GM12872 (cell line): ENCODE measurements around the gene COL5A1.

ENCODE experiments used
- TF ChIP-seq, protein P1 (sequence below): IDR thresholded peaks from 3 replicates; pipeline ENCODE4 v1.5.1; 2011; ENCODE audit warnings: low read depth, mild to moderate bottlenecking, low read length, moderate library complexity; ENCODE audit not compliant: insufficient read depth

Gene COL5A1

DNA sequence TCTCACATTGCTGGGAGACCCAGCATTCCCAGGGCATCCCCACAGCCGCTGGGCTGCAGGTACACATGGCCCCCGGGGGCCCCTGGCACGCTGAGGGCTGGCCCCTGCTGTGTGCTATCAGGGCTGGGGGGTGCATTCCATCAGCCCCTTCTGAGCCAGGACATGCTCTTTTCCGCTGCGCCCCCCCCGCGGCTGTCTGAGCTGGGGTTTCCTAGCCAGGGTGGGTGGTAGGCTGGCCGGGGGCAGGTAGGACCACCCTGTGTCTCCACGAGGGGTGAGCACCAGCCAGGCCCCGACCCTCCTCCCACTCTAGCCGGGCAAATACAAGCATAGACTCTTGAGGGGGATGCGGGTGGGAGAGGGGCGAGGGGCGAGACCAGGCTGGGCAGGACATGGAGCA, 180.9 kb downstream of the COL5A1 start:
- TF ChIP-seq, protein P1, sequence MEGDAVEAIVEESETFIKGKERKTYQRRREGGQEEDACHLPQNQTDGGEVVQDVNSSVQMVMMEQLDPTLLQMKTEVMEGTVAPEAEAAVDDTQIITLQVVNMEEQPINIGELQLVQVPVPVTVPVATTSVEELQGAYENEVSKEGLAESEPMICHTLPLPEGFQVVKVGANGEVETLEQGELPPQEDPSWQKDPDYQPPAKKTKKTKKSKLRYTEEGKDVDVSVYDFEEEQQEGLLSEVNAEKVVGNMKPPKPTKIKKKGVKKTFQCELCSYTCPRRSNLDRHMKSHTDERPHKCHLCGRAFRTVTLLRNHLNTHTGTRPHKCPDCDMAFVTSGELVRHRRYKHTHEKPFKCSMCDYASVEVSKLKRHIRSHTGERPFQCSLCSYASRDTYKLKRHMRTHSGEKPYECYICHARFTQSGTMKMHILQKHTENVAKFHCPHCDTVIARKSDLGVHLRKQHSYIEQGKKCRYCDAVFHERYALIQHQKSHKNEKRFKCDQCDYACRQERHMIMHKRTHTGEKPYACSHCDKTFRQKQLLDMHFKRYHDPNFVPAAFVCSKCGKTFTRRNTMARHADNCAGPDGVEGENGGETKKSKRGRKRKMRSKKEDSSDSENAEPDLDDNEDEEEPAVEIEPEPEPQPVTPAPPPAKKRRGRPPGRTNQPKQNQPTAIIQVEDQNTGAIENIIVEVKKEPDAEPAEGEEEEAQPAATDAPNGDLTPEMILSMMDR: no peak

- TF ChIP-seq, protein P1: no peak
Measured at GRCh38 chr9:134823623-134824022, 182.0 kb downstream of the COL5A1 start.

GRCh38 chr9:134824583-134824982, 183.0 kb downstream of the COL5A1 start:
- TF ChIP-seq, protein P1: no peak

DNA sequence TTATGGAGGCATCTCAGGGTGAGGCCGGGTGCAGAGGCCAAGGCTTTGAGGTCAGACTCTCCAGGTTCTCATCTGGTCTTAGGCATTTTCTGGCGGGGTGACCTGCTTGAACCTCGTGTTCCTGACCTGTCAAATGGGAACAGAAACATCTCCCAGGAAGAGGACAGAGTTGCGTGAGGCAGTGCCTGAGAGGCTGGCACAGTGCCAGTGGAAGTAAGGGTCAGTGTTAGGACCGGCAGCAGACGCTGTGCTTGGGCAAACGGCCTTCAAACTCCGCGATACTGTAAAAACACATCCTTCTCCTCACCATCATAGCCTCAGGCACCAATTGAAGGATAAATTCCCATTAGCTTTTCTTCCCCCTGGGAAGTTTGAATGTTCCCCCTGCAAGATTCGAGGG, 183.4 kb downstream of the COL5A1 start:
- TF ChIP-seq, protein P1: no peak

DNA sequence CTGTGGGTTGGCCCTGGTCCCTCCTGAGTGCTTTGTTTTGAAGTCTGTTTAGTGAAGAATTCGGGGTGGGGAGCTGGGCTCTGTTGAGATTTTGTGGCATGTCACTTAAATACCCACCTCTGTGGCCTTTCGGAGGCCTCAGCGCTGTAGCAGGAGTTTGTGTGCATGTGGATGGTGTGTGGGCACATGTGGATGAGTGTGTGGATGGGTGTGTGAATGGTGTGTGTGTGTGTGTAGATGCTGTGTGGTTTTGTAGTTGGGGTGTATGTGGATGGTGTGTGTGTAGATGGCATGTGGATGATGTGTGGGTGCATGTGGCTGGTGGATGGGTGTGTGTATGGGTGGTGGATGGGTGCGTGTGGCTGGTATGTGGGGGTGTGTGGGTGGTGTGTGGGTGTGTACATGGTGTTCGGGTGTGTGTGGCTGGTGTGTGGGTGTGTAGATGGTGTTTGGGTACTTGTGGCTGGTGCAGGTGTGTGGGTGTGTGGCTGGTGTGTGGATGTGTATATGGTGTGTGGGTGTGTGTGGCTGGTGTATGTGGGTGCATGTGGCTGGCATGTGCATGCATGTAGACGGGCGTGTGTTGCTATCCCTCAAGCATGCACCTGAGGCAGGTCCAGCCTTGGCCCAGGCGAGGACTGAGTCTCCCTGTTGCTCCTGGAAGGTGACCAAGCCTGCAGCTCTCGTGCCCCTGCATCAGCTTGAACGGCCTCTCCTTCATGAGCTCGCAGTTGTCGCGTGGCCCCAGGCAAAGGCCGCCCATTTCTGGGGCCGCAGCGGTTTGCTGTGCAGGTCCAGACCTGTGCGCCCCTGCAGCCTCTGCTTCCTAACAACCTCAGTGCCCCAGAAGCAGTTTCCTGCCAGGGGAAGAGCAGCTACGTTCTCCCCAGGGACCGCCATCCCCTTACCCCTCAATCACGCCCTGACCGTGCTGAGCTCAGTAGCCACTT, 185.0 kb downstream of the COL5A1 start:
- TF ChIP-seq, protein P1: no peak

GRCh38 chr9:134827559-134827958, 186.0 kb downstream of the COL5A1 start:
- TF ChIP-seq, protein P1: no peak

GRCh38 chr9:134827993-134828392, 186.4 kb downstream of the COL5A1 start:
- TF ChIP-seq, protein P1: no peak
